WTC11 (cell line): ENCODE results near the gene CCR9. TPM values are rescaled to one million over a fixed set of nuclear protein-coding genes. Genes with fewer than 3 reads are reported as not detected.

Source experiments
- ATAC-seq: fragments of 200-7000 bp; cut with Tn5 transposase; 2 replicates; pipeline ENCODE4 v1.10.0; 2021; ENCODE audit warnings: mild to moderate bottlenecking, moderate library complexity
- CTCF ChIA-PET: fragments of 300-600 bp; sonication (Branson Sonifier 250); formaldehyde crosslinking; loops from one replicate; lab custom pipeline; 2021; ENCODE audit warnings: antibody characterized with exemption; lab: Charles Lee
- POLR2A ChIA-PET: fragments of 350-600 bp; sonication (Branson Sonifier 250); formaldehyde crosslinking; loops from one replicate; lab custom pipeline; 2021; ENCODE audit warnings: antibody characterized with exemption; lab: Charles Lee
- DNase-seq: peaks from one replicate; pipeline ENCODE4 v3.0.0; 2021; ENCODE audit warnings: low spot score
- H3K27ac Mint-ChIP-seq: 2 replicates; pipeline ENCODE4 v1.8.0; 2021; ENCODE audit warnings: mixed read lengths
- H3K27me3 Mint-ChIP-seq: 2 replicates; pipeline ENCODE4 v1.8.0; 2021; ENCODE audit warnings: low read depth, mild to moderate bottlenecking, moderate library complexity, mixed read lengths
- H3K36me3 Mint-ChIP-seq: 2 replicates; pipeline ENCODE4 v1.8.0; 2021; ENCODE audit warnings: mixed read lengths
- H3K4me1 Mint-ChIP-seq: 2 replicates; pipeline ENCODE4 v1.8.0; 2022; ENCODE audit warnings: mixed read lengths
- H3K4me3 Mint-ChIP-seq: 2 replicates; pipeline ENCODE4 v1.8.0; 2021; ENCODE audit warnings: mild to moderate bottlenecking, moderate library complexity, mixed read lengths
- H3K9me3 Mint-ChIP-seq: 2 replicates; pipeline ENCODE4 v1.8.0; 2021; ENCODE audit warnings: mixed read lengths
- CREB1 ChIP-seq: sonication (generic); formaldehyde crosslinking; IDR thresholded peaks from 2 replicates; pipeline ENCODE4 v1.8.0; 2023; ENCODE audit warnings: mild to moderate bottlenecking, missing genetic modification reagents
- GTF2I ChIP-seq: fragments of 250-450 bp; sonication (Bioruptor Pico); conservative IDR thresholded peaks from 2 replicates; pipeline ENCODE4 v1.4.0; 2021; ENCODE audit warnings: mild to moderate bottlenecking
- MYBL2 ChIP-seq: sonication (generic); formaldehyde crosslinking; IDR thresholded peaks from 2 replicates; pipeline ENCODE4 v1.8.1; 2023; ENCODE audit warnings: mild to moderate bottlenecking, moderate library complexity, missing genetic modification reagents
- OVOL2 ChIP-seq: fragments of 250-450 bp; sonication (Bioruptor Pico); IDR thresholded peaks from 2 replicates; pipeline ENCODE4 v1.9.0; 2021; ENCODE audit warnings: mild to moderate bottlenecking, borderline replicate concordance
- ZNF138 ChIP-seq: sonication (generic); formaldehyde crosslinking; conservative IDR thresholded peaks from 2 replicates; pipeline ENCODE4 v1.8.1; 2022; ENCODE audit warnings: mild to moderate bottlenecking, moderate library complexity, missing genetic modification reagents
- ZNF263 ChIP-seq: sonication (generic); formaldehyde crosslinking; IDR thresholded peaks from 2 replicates; pipeline ENCODE4 v1.8.1; 2022; ENCODE audit warnings: low read depth, mild to moderate bottlenecking, moderate library complexity, missing genetic modification reagents
- total RNA-seq: library from RNA; stranded (reverse); gene quantifications from 3 replicates; pipeline ENCODE4 v1.2.3, GENCODE V29; 2021
- TF ChIP-seq, protein P1 (sequence below): sonication (generic); formaldehyde crosslinking; IDR thresholded peaks from 2 replicates; pipeline ENCODE4 v1.8.1; 2023; ENCODE audit warnings: mild to moderate bottlenecking, missing genetic modification reagents, borderline replicate concordance
- TF ChIP-seq, protein P2 (sequence below): fragments of 250-450 bp; sonication (Bioruptor Pico); IDR thresholded peaks from 2 replicates; pipeline ENCODE4 v1.9.0; 2021; ENCODE audit warnings: mild to moderate bottlenecking
- TF ChIP-seq, protein P3 (sequence below): sonication (generic); formaldehyde crosslinking; IDR thresholded peaks from 2 replicates; pipeline ENCODE4 v1.8.1; 2023; ENCODE audit warnings: mild to moderate bottlenecking, moderate library complexity, missing genetic modification reagents
- TF ChIP-seq, protein P4 (sequence below): sonication (generic); formaldehyde crosslinking; IDR thresholded peaks from 2 replicates; pipeline ENCODE4 v1.8.0; 2022; ENCODE audit warnings: missing genetic modification reagents

The CCR9 gene
- total RNA-seq, 1 experiment from 2014 or later = not detected

DNA sequence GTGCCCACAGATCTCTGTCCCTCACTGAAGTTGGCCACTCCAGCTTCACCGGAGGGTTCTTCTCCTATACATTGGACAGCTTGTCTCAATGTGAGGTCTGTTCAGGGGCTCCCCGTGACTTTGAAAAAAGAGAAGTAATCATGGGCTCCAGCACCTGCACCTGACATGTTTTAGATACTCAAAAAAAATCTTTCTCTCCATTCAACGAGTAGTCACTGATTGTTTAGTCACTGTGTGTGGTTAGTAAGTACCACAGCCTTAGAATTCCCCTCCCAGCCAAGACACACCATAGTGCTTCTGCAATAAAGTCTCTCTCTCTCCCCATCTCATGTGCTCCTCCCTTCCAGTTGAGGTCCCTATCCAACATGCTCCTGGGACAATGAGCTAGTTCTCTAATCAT is 18.6 kb downstream of the CCR9 start (continued):
- TF ChIP-seq ZNF138 (CRISPR knock-in tag) (no peak), ZNF263 (no peak), MYBL2 (no peak)

DNA sequence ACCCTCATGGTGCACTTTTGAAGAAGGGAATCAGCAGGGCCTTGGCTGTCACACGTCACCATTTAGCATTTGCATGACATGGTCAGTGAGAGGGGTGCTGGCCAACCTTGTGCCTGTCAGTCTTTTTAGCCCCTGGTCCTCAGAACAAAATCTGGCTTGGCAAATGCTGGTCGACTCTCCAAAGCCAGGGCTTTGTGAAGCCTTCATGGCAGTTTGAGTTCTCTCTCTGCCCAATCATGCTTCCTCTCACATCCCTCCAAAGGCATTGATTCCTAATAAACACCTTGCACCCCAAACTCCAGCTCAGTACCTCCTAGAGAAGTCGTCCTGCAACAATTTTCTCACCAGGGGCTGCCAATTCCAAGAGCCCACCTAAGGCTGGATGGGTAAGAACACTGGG is 19.4 kb downstream of the CCR9 start:
- no peak overlapping the region for H3K27ac Mint-ChIP-seq
- POLR2A ChIA-PET = no interaction called here

More for the DNA sequence above, 19.4 kb downstream of the CCR9 start:
- no peaks in the 10 kb centered on the region for H3K36me3 Mint-ChIP-seq
- H3K4me3 Mint-ChIP-seq = no peak overlapping the region
- ATAC-seq (no peak), DNase-seq (no peak)
- H3K27me3 Mint-ChIP-seq = no peaks in the 10 kb centered on the region
- TF ChIP-seq, protein P1, sequence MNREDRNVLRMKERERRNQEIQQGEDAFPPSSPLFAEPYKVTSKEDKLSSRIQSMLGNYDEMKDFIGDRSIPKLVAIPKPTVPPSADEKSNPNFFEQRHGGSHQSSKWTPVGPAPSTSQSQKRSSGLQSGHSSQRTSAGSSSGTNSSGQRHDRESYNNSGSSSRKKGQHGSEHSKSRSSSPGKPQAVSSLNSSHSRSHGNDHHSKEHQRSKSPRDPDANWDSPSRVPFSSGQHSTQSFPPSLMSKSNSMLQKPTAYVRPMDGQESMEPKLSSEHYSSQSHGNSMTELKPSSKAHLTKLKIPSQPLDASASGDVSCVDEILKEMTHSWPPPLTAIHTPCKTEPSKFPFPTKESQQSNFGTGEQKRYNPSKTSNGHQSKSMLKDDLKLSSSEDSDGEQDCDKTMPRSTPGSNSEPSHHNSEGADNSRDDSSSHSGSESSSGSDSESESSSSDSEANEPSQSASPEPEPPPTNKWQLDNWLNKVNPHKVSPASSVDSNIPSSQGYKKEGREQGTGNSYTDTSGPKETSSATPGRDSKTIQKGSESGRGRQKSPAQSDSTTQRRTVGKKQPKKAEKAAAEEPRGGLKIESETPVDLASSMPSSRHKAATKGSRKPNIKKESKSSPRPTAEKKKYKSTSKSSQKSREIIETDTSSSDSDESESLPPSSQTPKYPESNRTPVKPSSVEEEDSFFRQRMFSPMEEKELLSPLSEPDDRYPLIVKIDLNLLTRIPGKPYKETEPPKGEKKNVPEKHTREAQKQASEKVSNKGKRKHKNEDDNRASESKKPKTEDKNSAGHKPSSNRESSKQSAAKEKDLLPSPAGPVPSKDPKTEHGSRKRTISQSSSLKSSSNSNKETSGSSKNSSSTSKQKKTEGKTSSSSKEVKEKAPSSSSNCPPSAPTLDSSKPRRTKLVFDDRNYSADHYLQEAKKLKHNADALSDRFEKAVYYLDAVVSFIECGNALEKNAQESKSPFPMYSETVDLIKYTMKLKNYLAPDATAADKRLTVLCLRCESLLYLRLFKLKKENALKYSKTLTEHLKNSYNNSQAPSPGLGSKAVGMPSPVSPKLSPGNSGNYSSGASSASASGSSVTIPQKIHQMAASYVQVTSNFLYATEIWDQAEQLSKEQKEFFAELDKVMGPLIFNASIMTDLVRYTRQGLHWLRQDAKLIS (CRISPR knock-in tag) = no peak
- TF ChIP-seq ZNF138 (CRISPR knock-in tag) = no peak
- TF ChIP-seq, protein P2, sequence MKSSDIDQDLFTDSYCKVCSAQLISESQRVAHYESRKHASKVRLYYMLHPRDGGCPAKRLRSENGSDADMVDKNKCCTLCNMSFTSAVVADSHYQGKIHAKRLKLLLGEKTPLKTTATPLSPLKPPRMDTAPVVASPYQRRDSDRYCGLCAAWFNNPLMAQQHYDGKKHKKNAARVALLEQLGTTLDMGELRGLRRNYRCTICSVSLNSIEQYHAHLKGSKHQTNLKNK (CRISPR knock-in tag) = no peak
- no peak for TF ChIP-seq CREB1 (CRISPR knock-in tag)
- TF ChIP-seq, protein P3, sequence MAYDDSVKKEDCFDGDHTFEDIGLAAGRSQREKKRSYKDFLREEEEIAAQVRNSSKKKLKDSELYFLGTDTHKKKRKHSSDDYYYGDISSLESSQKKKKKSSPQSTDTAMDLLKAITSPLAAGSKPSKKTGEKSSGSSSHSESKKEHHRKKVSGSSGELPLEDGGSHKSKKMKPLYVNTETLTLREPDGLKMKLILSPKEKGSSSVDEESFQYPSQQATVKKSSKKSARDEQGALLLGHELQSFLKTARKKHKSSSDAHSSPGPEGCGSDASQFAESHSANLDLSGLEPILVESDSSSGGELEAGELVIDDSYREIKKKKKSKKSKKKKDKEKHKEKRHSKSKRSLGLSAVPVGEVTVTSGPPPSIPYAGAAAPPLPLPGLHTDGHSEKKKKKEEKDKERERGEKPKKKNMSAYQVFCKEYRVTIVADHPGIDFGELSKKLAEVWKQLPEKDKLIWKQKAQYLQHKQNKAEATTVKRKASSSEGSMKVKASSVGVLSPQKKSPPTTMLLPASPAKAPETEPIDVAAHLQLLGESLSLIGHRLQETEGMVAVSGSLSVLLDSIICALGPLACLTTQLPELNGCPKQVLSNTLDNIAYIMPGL (CRISPR knock-in tag) = no peak
- TF ChIP-seq GTF2I (CRISPR knock-in tag) = no peak
- no peak for TF ChIP-seq OVOL2 (CRISPR knock-in tag)
- TF ChIP-seq, protein P4, sequence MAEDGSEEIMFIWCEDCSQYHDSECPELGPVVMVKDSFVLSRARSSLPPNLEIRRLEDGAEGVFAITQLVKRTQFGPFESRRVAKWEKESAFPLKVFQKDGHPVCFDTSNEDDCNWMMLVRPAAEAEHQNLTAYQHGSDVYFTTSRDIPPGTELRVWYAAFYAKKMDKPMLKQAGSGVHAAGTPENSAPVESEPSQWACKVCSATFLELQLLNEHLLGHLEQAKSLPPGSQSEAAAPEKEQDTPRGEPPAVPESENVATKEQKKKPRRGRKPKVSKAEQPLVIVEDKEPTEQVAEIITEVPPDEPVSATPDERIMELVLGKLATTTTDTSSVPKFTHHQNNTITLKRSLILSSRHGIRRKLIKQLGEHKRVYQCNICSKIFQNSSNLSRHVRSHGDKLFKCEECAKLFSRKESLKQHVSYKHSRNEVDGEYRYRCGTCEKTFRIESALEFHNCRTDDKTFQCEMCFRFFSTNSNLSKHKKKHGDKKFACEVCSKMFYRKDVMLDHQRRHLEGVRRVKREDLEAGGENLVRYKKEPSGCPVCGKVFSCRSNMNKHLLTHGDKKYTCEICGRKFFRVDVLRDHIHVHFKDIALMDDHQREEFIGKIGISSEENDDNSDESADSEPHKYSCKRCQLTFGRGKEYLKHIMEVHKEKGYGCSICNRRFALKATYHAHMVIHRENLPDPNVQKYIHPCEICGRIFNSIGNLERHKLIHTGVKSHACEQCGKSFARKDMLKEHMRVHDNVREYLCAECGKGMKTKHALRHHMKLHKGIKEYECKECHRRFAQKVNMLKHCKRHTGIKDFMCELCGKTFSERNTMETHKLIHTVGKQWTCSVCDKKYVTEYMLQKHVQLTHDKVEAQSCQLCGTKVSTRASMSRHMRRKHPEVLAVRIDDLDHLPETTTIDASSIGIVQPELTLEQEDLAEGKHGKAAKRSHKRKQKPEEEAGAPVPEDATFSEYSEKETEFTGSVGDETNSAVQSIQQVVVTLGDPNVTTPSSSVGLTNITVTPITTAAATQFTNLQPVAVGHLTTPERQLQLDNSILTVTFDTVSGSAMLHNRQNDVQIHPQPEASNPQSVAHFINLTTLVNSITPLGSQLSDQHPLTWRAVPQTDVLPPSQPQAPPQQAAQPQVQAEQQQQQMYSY (CRISPR knock-in tag) = no peak
- TF ChIP-seq, all 79 proteins: peak for 0
- Mint-ChIP-seq H3K9me3 (peaks cover 4% of the 10 kb centered on the region; the same call in 1 of the 2 replicates), H3K4me1 (no peaks in the 10 kb centered on the region)
- CTCF ChIA-PET = no interaction called here
